ENCODE measurements around the gene EPC2.

- no peak for TF ChIP-seq CTCF (IDR thresholded peaks at IDR 0.05)
- no peak for TF ChIP-seq POLR2A (IDR thresholded peaks at IDR 0.05)
Observed at GRCh38 chr2:148646231-148646559, 1.6 kb downstream of the EPC2 start.
